ENCODE data around the gene VAX1. TPM values are rescaled to one million over a fixed set of nuclear protein-coding genes. Genes with fewer than 3 reads are reported as not detected.
"Not testable (repeated sequence)": the region's sequence is repeated elsewhere in the genome, so short reads cannot be mapped to it uniquely, and the experiment has no call there.

The VAX1 gene
- total RNA-seq, 1 donor from 2014 or later = not detected

DNA sequence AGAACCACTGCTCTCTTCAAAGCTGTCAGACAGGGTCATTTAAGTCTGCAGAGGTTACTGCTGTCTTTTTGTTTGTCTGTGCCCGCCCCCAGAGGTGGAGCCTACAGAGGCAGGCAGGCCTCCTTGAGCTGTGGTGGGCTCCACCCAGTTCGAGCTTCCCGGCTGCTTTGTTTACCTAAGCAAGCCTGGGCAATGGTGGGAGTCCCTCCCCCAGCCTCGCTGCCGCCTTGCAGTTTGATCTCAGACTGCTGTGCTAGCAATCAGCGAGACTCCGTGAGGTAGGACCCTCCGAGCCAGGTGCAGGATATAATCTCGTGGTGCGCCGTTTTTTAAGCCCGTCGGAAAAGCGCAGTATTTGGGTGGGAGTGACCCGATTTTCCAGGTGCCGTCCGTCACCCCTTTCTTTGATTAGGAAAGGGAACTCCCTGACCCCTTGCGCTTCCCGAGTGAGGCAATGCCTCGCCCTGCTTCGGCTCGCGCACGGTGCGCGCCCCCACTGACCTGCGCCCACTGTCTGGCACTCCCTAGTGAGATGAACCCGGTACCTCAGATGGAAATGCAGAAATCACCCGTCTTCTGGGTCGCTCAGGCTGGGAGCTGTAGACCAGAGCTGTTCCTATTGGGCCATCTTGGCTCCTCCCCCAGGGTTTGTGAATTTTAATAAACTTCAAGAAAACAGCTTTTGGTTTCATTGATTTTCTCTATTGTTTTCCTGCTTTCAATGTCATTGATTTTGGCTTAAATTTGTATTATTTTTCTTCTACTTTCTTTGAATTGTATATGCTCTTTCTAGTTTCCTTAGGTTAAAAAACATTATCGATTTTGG, 53.4 kb downstream of the VAX1 start:
- not testable (repeated sequence) for DNase-seq (ENCODE audit: low read depth)

Small RNA genes within 50 kb of the gene (microRNA-seq; reads per million reads assigned to microRNA genes)
- gene MIR3663 = not detected

Other genes with a start within 250 kb of the VAX1 start
- gene SHTN1, start 133.1 kb downstream of the VAX1 start, total RNA-seq = 3.2 and 3.6 TPM in 2 replicates
- gene KCNK18, start 59.2 kb upstream of the VAX1 start, total RNA-seq = not detected in 2 replicates
- gene SLC18A2, start 102.8 kb upstream of the VAX1 start, total RNA-seq = not detected in 2 replicates
- gene PDZD8, start 237.2 kb upstream of the VAX1 start, total RNA-seq = 22.9 and 24.0 TPM in 2 replicates